HL-60/S4 treated with retinoic acid at 250 ng/mL for 4 days and 3 days (cell line): Measurements from ENCODE around the gene NALCN.

Experiments
- in situ Hi-C: fragments of 300-500 bp; cut with MboI; formaldehyde crosslinking; loops from 2 replicates; pipeline ENCODE4 v1.7.0; 2022; ENCODE audit warnings: low sequenced_read_pairs

NALCN gene

GRCh38 chr13:101140087-101140770 is 276.1 kb downstream of the NALCN start:
- in situ Hi-C loops: no loop called here

GRCh38 chr13:101139081-101139480 is 277.2 kb downstream of the NALCN start:
- in situ Hi-C loops: no loop called here

- in situ Hi-C loops: no loop called here
Observed at GRCh38 chr13:101127741-101128353, 288.5 kb downstream of the NALCN start.

GRCh38 chr13:101123028-101123427 is 293.3 kb downstream of the NALCN start:
- in situ Hi-C loops: loop anchor here (25.0 kb wide), 2 partner anchors 561 to 1486 kb away; no protein-coding TSS in a partner anchor

- in situ Hi-C loops: loop anchor here (25.0 kb wide), 2 partner anchors 559 to 1484 kb away; no protein-coding TSS in a partner anchor
Observed at GRCh38 chr13:101121608-101122007, 294.7 kb downstream of the NALCN start.

- in situ Hi-C loops: loop anchor here (25.0 kb wide), 2 partner anchors 558 to 1483 kb away; no protein-coding TSS in a partner anchor
Observed at GRCh38 chr13:101120007-101120406, 296.3 kb downstream of the NALCN start.

- in situ Hi-C loops: loop anchor here (25.0 kb wide), 2 partner anchors 555 to 1480 kb away; no protein-coding TSS in a partner anchor
Observed at GRCh38 chr13:101116826-101117225, 299.5 kb downstream of the NALCN start.

GRCh38 chr13:101116341-101116740 is 300.0 kb downstream of the NALCN start:
- in situ Hi-C loops: loop anchor here (25.0 kb wide), 2 partner anchors 554 to 1479 kb away; no protein-coding TSS in a partner anchor

- in situ Hi-C loops: loop anchor here (25.0 kb wide), 2 partner anchors 553 to 1478 kb away; no protein-coding TSS in a partner anchor
Observed at GRCh38 chr13:101115762-101116171, 300.5 kb downstream of the NALCN start.

- in situ Hi-C loops: loop anchor here (25.0 kb wide), 2 partner anchors 550 to 1475 kb away; no protein-coding TSS in a partner anchor
Observed at GRCh38 chr13:101111894-101112293, 304.4 kb downstream of the NALCN start.

GRCh38 chr13:101109005-101109404 is 307.3 kb downstream of the NALCN start:
- in situ Hi-C loops: loop anchor here (25.0 kb wide), 2 partner anchors 547 to 1472 kb away; no protein-coding TSS in a partner anchor

GRCh38 chr13:101098873-101099272 is 317.4 kb downstream of the NALCN start:
- in situ Hi-C loops: no loop called here

- in situ Hi-C loops: no loop called here
Observed at GRCh38 chr13:101092985-101093384, 323.3 kb downstream of the NALCN start.

- in situ Hi-C loops: no loop called here
Observed at GRCh38 chr13:101090287-101090686, 326.0 kb downstream of the NALCN start.

- in situ Hi-C loops: no loop called here
Observed at GRCh38 chr13:101085551-101085950, 330.8 kb downstream of the NALCN start.

GRCh38 chr13:101082441-101082840 is 333.9 kb downstream of the NALCN start:
- in situ Hi-C loops: no loop called here

- in situ Hi-C loops: no loop called here
Observed at GRCh38 chr13:101080616-101081015, 335.7 kb downstream of the NALCN start.

- in situ Hi-C loops: no loop called here
Observed at GRCh38 chr13:101065329-101065728, 351.0 kb downstream of the NALCN start.

- in situ Hi-C loops: no loop called here
Observed at GRCh38 chr13:101059793-101060192, 356.5 kb downstream of the NALCN start.

- in situ Hi-C loops: no loop called here
Observed at GRCh38 chr13:101058841-101059240, 357.5 kb downstream of the NALCN start.

GRCh38 chr13:101053301-101054093 is 362.8 kb downstream of the NALCN start:
- in situ Hi-C loops: no loop called here
